ENCODE measurements around the gene CENPVL3. TPM values are rescaled to one million over a fixed set of nuclear protein-coding genes. Genes with fewer than 3 reads are reported as not detected.

CENPVL3 gene
- total RNA-seq, 2 experiments from 2014 or later, result not detected

- intact Hi-C loops (cut with DNase I, micrococcal nuclease), result no loop called here
- Histone ChIP-seq H3K36me3 (ENCODE audit: insufficient read depth, low read length) (no peaks in the 10 kb centered on the region), H3K27me3 (ENCODE audit: control insufficient read depth in 1 of 2, insufficient read depth in 2 of 2, low read length in 2 of 2) (peaks cover 0 to 4% of the 10 kb centered on the region in 2 experiments), H3K4me1 (ENCODE audit: insufficient read depth, low read length) (no peaks in the 10 kb centered on the region), H3K4me3 (ENCODE audit: low read length) (no peak overlapping the region), H3K9me3 (ENCODE audit: control insufficient read depth in 1 of 2, insufficient read depth in 1 of 2, low read length in 2 of 2) (no peaks in the 10 kb centered on the region), H3K27ac (ENCODE audit: low read depth in 1 of 2, low read length in 2 of 2) (no peak overlapping the region)
- ChIA-PET CTCF (no interaction called here), POLR2A (no interaction called here)
- Mint-ChIP-seq H3K27ac (no peak overlapping the region), H3K9me3 (no peaks in the 10 kb centered on the region), H3K4me3 (no peak overlapping the region), H3K27me3 (peaks cover 22% of the 10 kb centered on the region), H3K36me3 (ENCODE audit: low read depth) (no peaks in the 10 kb centered on the region), H3K4me1 (ENCODE audit: low read depth) (no peaks in the 10 kb centered on the region)
- no peak for TF ChIP-seq CTCF (IDR thresholded peaks at IDR 0.05)
- ATAC-seq (ENCODE audit: poor library complexity) (no peak), DNase-seq (no peak)
These were observed 19.8 kb downstream of the CENPVL3 start for GRCh38 chrX:51598899-51599298.

- Mint-ChIP-seq H3K9me3 (no peaks in the 10 kb centered on the region), H3K27ac (no peak overlapping the region), H3K4me3 (no peak overlapping the region), H3K36me3 (ENCODE audit: low read depth) (no peaks in the 10 kb centered on the region), H3K27me3 (no peaks in the 10 kb centered on the region), H3K4me1 (ENCODE audit: low read depth) (no peaks in the 10 kb centered on the region)
- ATAC-seq (ENCODE audit: poor library complexity) (no peak), DNase-seq (no peak)
- Histone ChIP-seq H3K4me3 (ENCODE audit: low read length) (no peak overlapping the region), H3K9me3 (ENCODE audit: control insufficient read depth in 1 of 2, insufficient read depth in 1 of 2, low read length in 2 of 2) (no peaks in the 10 kb centered on the region), H3K36me3 (ENCODE audit: insufficient read depth, low read length) (no peaks in the 10 kb centered on the region), H3K27me3 (ENCODE audit: control insufficient read depth in 1 of 2, insufficient read depth in 2 of 2, low read length in 2 of 2) (peaks cover 0 to 14% of the 10 kb centered on the region in 2 experiments), H3K4me1 (ENCODE audit: insufficient read depth, low read length) (no peaks in the 10 kb centered on the region), H3K27ac (ENCODE audit: low read depth in 1 of 2, low read length in 2 of 2) (no peak overlapping the region)
- POLR2A ChIA-PET, result no interaction called here
- CTCF ChIA-PET, result no interaction called here
- no peak for TF ChIP-seq CTCF (IDR thresholded peaks at IDR 0.05)
- intact Hi-C loops (cut with DNase I, micrococcal nuclease), result no loop called here
These were observed 46.8 kb downstream of the CENPVL3 start for GRCh38 chrX:51571874-51572273.

- Mint-ChIP-seq H3K9me3 (no peaks in the 10 kb centered on the region), H3K36me3 (ENCODE audit: low read depth) (no peaks in the 10 kb centered on the region), H3K27me3 (no peaks in the 10 kb centered on the region), H3K4me1 (ENCODE audit: low read depth) (no peaks in the 10 kb centered on the region), H3K27ac (no peak overlapping the region), H3K4me3 (no peak overlapping the region)
- TF ChIP-seq CTCF (IDR thresholded peaks at IDR 0.05), result no peak
- intact Hi-C loops (cut with DNase I, micrococcal nuclease), result no loop called here
- H3K4me1 ChIP-seq (ENCODE audit: insufficient read depth, low read length), result no peaks in the 10 kb centered on the region
- H3K4me3 ChIP-seq (ENCODE audit: low read length), result no peak overlapping the region
- ChIA-PET POLR2A (no interaction called here), CTCF (no interaction called here)
- H3K36me3 ChIP-seq (ENCODE audit: insufficient read depth, low read length), result no peaks in the 10 kb centered on the region
- ATAC-seq (ENCODE audit: poor library complexity) (no peak), DNase-seq (no peak)
- H3K27me3 ChIP-seq (ENCODE audit: control insufficient read depth in 1 of 2, insufficient read depth in 2 of 2, low read length in 2 of 2), result peaks cover 0 to 1% of the 10 kb centered on the region in 2 experiments
- no peak overlapping the region for H3K27ac ChIP-seq (ENCODE audit: low read depth in 1 of 2, low read length in 2 of 2)
- no peaks in the 10 kb centered on the region for H3K9me3 ChIP-seq (ENCODE audit: control insufficient read depth in 1 of 2, insufficient read depth in 1 of 2, low read length in 2 of 2)
These were observed 49.2 kb downstream of the CENPVL3 start for GRCh38 chrX:51569561-51569960.

Data from CD4-positive, alpha-beta T cell (primary cell).